Uterus (tissue), 2 donors: Measurements from ENCODE around the gene DLL3.

Source experiments
- POLR2A ChIP-seq, 2 donors: fragments of 450-650 bp; IDR thresholded peaks; one replicate each; pipeline ENCODE4 v1.6.1; 2016; ENCODE audit warnings: antibody characterized with exemption in 2 of 2, mild to moderate bottlenecking in 1 of 2, moderate library complexity in 1 of 2
- TF ChIP-seq, protein P1 (sequence below), 4 experiments: fragments of 200-600 bp in 2 of 4; fragments of 450-650 bp in 2 of 4; sonication (generic) in 2 of 4; IDR thresholded peaks; one replicate each; pipeline ENCODE4 v1.5.1; 2016 to 2019; ENCODE audit warnings: antibody characterized with exemption in 4 of 4, mild to moderate bottlenecking in 2 of 4, moderate library complexity in 1 of 4

DNA sequence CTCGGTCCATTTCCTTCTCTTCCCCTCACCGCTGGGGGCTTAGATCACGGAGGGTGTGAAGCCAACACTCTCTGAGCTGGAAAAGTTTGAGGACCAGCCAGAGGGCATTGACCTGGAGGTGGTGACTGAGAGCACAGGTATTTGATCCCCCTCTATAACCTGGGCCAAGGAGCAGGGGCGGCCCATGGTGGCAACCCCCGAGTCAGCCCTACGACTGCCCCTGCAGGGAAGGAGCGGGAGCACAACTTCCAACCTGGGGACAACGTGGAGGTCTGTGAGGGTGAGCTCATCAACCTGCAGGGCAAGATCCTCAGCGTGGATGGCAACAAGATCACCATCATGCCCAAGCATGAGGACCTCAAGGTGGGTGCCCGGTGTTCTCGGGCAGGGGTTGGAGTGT is 29.7 kb upstream of the DLL3 start:
- TF ChIP-seq, protein P1, sequence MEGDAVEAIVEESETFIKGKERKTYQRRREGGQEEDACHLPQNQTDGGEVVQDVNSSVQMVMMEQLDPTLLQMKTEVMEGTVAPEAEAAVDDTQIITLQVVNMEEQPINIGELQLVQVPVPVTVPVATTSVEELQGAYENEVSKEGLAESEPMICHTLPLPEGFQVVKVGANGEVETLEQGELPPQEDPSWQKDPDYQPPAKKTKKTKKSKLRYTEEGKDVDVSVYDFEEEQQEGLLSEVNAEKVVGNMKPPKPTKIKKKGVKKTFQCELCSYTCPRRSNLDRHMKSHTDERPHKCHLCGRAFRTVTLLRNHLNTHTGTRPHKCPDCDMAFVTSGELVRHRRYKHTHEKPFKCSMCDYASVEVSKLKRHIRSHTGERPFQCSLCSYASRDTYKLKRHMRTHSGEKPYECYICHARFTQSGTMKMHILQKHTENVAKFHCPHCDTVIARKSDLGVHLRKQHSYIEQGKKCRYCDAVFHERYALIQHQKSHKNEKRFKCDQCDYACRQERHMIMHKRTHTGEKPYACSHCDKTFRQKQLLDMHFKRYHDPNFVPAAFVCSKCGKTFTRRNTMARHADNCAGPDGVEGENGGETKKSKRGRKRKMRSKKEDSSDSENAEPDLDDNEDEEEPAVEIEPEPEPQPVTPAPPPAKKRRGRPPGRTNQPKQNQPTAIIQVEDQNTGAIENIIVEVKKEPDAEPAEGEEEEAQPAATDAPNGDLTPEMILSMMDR (IDR thresholded peaks at IDR 0.05) = no peak
- TF ChIP-seq POLR2A (IDR thresholded peaks at IDR 0.05) = no peak
